HepG2 (cell line): ENCODE measurements around the gene SEPHS1. TPM values are rescaled to one million over a fixed set of nuclear protein-coding genes. Genes with fewer than 3 reads are reported as not detected.
A peak's percentile ranks its signal among the peaks of the same experiment; 100 is the strongest.

ENCODE experiments used
- ELF1 ChIP-seq: sonication (generic); formaldehyde crosslinking; IDR thresholded peaks from 2 replicates; pipeline ENCODE4 v1.4.0; 2020; ENCODE audit warnings: missing genetic modification reagents
- ELF3 ChIP-seq: IDR thresholded peaks from 2 replicates; pipeline ENCODE4 v1.6.1; 2016; ENCODE audit warnings: missing genetic modification reagents, missing compliant biosample characterization
- HDAC2 ChIP-seq: sonication (generic); formaldehyde crosslinking; IDR thresholded peaks from 2 replicates; pipeline ENCODE4 v1.4.0; 2020; ENCODE audit warnings: missing genetic modification reagents
- KAT7 ChIP-seq: IDR thresholded peaks from 2 replicates; pipeline ENCODE4 v1.6.1; 2018; ENCODE audit warnings: borderline replicate concordance, missing compliant biosample characterization
- KLF11 ChIP-seq: IDR thresholded peaks from 2 replicates; pipeline ENCODE4 v1.6.1; 2016; ENCODE audit warnings: missing compliant biosample characterization
- MED1 ChIP-seq: sonication (generic); formaldehyde crosslinking; IDR thresholded peaks from 2 replicates; pipeline ENCODE4 v1.4.0; 2020; ENCODE audit warnings: missing genetic modification reagents
- MEIS2 ChIP-seq: sonication (generic); formaldehyde crosslinking; IDR thresholded peaks from 2 replicates; pipeline ENCODE4 v1.9.0; 2021; ENCODE audit warnings: mild to moderate bottlenecking, missing genetic modification reagents
- MIER2 ChIP-seq: IDR thresholded peaks from 2 replicates; pipeline ENCODE4 v1.6.1; 2016; ENCODE audit warnings: missing biosample characterization, missing genetic modification reagents
- NCOA5 ChIP-seq: sonication (generic); formaldehyde crosslinking; IDR thresholded peaks from 2 replicates; pipeline ENCODE4 v1.4.0; 2020; ENCODE audit warnings: missing genetic modification reagents
- NR2F2 ChIP-seq: IDR thresholded peaks from 2 replicates; pipeline ENCODE4 v1.6.1; 2012; ENCODE audit warnings: low read depth, inconsistent platforms, borderline replicate concordance
- POLR2G ChIP-seq: fragments of 200-400 bp; formaldehyde crosslinking; IDR thresholded peaks from 2 replicates; pipeline ENCODE4 v1.6.1; 2018; ENCODE audit warnings: mild to moderate bottlenecking, low read depth, low read length, moderate library complexity
- RBAK ChIP-seq: sonication (generic); formaldehyde crosslinking; IDR thresholded peaks from 2 replicates; pipeline ENCODE4 v1.5.1; 2020; ENCODE audit warnings: mild to moderate bottlenecking, missing genetic modification reagents
- SPEN ChIP-seq: sonication (generic); formaldehyde crosslinking; IDR thresholded peaks from 2 replicates; pipeline ENCODE4 v1.5.1; 2020; ENCODE audit warnings: low read depth, mild to moderate bottlenecking, missing genetic modification reagents
- ZFP36L2 ChIP-seq: sonication (generic); formaldehyde crosslinking; IDR thresholded peaks from 2 replicates; pipeline ENCODE4 v1.4.0; 2020; ENCODE audit warnings: missing genetic modification reagents
- ZNF207 ChIP-seq: fragments of 450-650 bp; IDR thresholded peaks from 2 replicates; pipeline ENCODE4 v1.6.1; 2016; ENCODE audit warnings: antibody characterized with exemption, borderline replicate concordance
- ZNF225 ChIP-seq: sonication (generic); formaldehyde crosslinking; IDR thresholded peaks from 2 replicates; pipeline ENCODE4 v1.4.0; 2020; ENCODE audit warnings: mild to moderate bottlenecking, missing genetic modification reagents
- ZNF354B ChIP-seq: sonication (generic); formaldehyde crosslinking; IDR thresholded peaks from 2 replicates; pipeline ENCODE4 v1.8.0; 2022; ENCODE audit warnings: mild to moderate bottlenecking, missing genetic modification reagents
- ZNF484 ChIP-seq: sonication (generic); formaldehyde crosslinking; IDR thresholded peaks from 2 replicates; pipeline ENCODE4 v1.5.1; 2020; ENCODE audit warnings: mild to moderate bottlenecking, low read depth, missing genetic modification reagents, borderline replicate concordance
- ZNF781 ChIP-seq: sonication (generic); formaldehyde crosslinking; IDR thresholded peaks from 2 replicates; pipeline ENCODE4 v1.5.1; 2020; ENCODE audit warnings: borderline replicate concordance, mild to moderate bottlenecking, missing genetic modification reagents; ENCODE audit errors: not compliant biosample characterization
- ZSCAN29 ChIP-seq: sonication (generic); formaldehyde crosslinking; conservative IDR thresholded peaks from 2 replicates; pipeline ENCODE4 v1.4.0; 2020; ENCODE audit warnings: mild to moderate bottlenecking, missing genetic modification reagents
- polyA plus RNA-seq, 8 experiments: library from polyadenylated mRNA; depleted of rRNA in 3 of 8; stranded (reverse) in 7 of 8; unstranded in 1 of 8; fragments of >200 nt; fragmentation: Illumina TruSeq in 4 of 8; extraction: Trizol in 4 of 8; gene quantifications; 2 replicates each; pipeline versions ENCODE4 v1.2.1 to v1.2.3, GENCODE V29; 2011 to 2016; ENCODE audit warnings: low read depth in 4 of 8, missing spikeins in 1 of 8, mixed read lengths in 1 of 8; ENCODE audit not compliant: insufficient read depth in 1 of 8
- total RNA-seq, 5 experiments: library from RNA; depleted of rRNA; stranded (reverse); fragments of >200 nt; fragmentation: Illumina TruSeq; extraction: Trizol; gene quantifications; 2 replicates each; pipeline ENCODE4 v1.2.3, GENCODE V29; 2016; ENCODE audit warnings: low read depth in 1 of 5
- TF ChIP-seq, protein P1 (sequence below): sonication (generic); formaldehyde crosslinking; IDR thresholded peaks from 2 replicates; pipeline ENCODE4 v1.5.0; 2020; ENCODE audit warnings: mild to moderate bottlenecking, missing genetic modification reagents, borderline replicate concordance
- TF ChIP-seq, protein P2 (sequence below): sonication (generic); formaldehyde crosslinking; IDR thresholded peaks from 2 replicates; pipeline ENCODE4 v1.4.0; 2020; ENCODE audit warnings: missing genetic modification reagents
- TF ChIP-seq, protein P3 (sequence below): sonication (generic); formaldehyde crosslinking; IDR thresholded peaks from 2 replicates; pipeline ENCODE4 v1.5.0; 2020; ENCODE audit warnings: missing genetic modification reagents
- TF ChIP-seq, protein P4 (sequence below): sonication (generic); formaldehyde crosslinking; IDR thresholded peaks from 2 replicates; pipeline ENCODE4 v1.4.0; 2020; ENCODE audit warnings: missing genetic modification reagents

The SEPHS1 gene
- total and polyA plus RNA-seq, 2 of the 13 experiments (the other 11 are each of a cell fraction or from before 2014, with no cell fraction given): 57.8 to 61.5 TPM

DNA sequence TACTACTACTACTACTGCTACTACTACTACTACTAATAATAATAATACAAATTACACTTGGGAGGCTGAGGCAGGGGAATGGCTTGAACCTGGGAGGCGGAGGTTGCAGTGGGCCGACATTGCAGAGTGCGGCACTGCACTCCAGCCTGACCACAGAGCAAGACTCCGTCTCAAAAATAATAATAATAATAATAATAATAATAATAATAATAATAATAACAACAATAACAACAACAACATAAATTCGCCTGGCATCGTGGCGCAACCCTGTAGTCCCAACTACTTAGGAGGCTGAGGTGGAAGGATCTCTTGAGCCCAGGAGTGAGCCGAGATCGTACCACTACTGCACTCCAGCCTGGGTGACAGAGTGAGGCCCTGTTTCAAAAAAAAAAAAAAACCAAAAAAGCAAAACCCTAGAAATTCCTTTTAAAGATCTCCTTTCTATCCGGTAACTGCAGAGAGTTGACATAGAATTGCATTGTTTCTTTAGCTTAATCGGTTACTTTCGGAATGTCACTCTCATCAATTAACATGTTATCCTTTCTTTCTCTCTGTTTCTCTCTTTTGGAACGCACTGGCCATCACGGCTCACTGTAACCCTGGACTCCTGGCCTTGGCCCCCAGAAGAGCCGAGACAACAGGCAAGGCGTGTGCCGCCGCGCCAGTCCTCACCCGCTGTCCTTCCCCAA is 49.2 kb downstream of the SEPHS1 start (continued):
- TF ChIP-seq, protein P1, sequence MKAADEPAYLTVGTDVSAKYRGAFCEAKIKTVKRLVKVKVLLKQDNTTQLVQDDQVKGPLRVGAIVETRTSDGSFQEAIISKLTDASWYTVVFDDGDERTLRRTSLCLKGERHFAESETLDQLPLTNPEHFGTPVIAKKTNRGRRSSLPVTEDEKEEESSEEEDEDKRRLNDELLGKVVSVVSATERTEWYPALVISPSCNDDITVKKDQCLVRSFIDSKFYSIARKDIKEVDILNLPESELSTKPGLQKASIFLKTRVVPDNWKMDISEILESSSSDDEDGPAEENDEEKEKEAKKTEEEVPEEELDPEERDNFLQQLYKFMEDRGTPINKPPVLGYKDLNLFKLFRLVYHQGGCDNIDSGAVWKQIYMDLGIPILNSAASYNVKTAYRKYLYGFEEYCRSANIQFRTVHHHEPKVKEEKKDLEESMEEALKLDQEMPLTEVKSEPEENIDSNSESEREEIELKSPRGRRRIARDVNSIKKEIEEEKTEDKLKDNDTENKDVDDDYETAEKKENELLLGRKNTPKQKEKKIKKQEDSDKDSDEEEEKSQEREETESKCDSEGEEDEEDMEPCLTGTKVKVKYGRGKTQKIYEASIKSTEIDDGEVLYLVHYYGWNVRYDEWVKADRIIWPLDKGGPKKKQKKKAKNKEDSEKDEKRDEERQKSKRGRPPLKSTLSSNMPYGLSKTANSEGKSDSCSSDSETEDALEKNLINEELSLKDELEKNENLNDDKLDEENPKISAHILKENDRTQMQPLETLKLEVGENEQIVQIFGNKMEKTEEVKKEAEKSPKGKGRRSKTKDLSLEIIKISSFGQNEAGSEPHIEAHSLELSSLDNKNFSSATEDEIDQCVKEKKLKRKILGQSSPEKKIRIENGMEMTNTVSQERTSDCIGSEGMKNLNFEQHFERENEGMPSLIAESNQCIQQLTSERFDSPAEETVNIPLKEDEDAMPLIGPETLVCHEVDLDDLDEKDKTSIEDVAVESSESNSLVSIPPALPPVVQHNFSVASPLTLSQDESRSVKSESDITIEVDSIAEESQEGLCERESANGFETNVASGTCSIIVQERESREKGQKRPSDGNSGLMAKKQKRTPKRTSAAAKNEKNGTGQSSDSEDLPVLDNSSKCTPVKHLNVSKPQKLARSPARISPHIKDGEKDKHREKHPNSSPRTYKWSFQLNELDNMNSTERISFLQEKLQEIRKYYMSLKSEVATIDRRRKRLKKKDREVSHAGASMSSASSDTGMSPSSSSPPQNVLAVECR (CRISPR knock-in tag): no peak
- no peak; the same call in 1 of the 2 replicates for TF ChIP-seq ELF3
- TF ChIP-seq MEIS2 (CRISPR knock-in tag): no peak
- no peak for TF ChIP-seq ZNF354B
- no peak for TF ChIP-seq NCOA5
- TF ChIP-seq, protein P2, sequence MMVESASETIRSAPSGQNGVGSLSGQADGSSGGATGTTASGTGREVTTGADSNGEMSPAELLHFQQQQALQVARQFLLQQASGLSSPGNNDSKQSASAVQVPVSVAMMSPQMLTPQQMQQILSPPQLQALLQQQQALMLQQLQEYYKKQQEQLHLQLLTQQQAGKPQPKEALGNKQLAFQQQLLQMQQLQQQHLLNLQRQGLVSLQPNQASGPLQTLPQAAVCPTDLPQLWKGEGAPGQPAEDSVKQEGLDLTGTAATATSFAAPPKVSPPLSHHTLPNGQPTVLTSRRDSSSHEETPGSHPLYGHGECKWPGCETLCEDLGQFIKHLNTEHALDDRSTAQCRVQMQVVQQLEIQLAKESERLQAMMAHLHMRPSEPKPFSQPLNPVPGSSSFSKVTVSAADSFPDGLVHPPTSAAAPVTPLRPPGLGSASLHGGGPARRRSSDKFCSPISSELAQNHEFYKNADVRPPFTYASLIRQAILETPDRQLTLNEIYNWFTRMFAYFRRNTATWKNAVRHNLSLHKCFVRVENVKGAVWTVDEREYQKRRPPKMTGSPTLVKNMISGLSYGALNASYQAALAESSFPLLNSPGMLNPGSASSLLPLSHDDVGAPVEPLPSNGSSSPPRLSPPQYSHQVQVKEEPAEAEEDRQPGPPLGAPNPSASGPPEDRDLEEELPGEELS (CRISPR knock-in tag): peak; percentile 35; the same call in 1 of the 2 replicates
- TF ChIP-seq POLR2G: no peak
- no peak for TF ChIP-seq RBAK (CRISPR knock-in tag)
- TF ChIP-seq, protein P3, sequence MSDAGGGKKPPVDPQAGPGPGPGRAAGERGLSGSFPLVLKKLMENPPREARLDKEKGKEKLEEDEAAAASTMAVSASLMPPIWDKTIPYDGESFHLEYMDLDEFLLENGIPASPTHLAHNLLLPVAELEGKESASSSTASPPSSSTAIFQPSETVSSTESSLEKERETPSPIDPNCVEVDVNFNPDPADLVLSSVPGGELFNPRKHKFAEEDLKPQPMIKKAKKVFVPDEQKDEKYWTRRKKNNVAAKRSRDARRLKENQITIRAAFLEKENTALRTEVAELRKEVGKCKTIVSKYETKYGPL: no peak
- TF ChIP-seq ELF1 (CRISPR knock-in tag): no peak
- no peak for TF ChIP-seq ZFP36L2
- TF ChIP-seq ZSCAN29 (CRISPR knock-in tag): no peak
- TF ChIP-seq ZNF225 (CRISPR knock-in tag): no peak
- TF ChIP-seq ZNF207: no peak
- no peak for TF ChIP-seq KLF11
- TF ChIP-seq MED1 (CRISPR knock-in tag): peak; percentile 56; the same call in 1 of the 2 replicates
- no peak for TF ChIP-seq MIER2 (CRISPR knock-in tag)
- TF ChIP-seq NR2F2: no peak
- TF ChIP-seq ZNF781 (CRISPR knock-in tag): peak; percentile 26
- no peak for TF ChIP-seq KAT7
- no peak for TF ChIP-seq ZNF484 (CRISPR knock-in tag)
- TF ChIP-seq SPEN: no peak
- TF ChIP-seq, protein P4, sequence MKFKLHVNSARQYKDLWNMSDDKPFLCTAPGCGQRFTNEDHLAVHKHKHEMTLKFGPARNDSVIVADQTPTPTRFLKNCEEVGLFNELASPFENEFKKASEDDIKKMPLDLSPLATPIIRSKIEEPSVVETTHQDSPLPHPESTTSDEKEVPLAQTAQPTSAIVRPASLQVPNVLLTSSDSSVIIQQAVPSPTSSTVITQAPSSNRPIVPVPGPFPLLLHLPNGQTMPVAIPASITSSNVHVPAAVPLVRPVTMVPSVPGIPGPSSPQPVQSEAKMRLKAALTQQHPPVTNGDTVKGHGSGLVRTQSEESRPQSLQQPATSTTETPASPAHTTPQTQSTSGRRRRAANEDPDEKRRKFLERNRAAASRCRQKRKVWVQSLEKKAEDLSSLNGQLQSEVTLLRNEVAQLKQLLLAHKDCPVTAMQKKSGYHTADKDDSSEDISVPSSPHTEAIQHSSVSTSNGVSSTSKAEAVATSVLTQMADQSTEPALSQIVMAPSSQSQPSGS (CRISPR knock-in tag): 0 out of 2 replicates have a peak, but pooled peaks have one; percentile 19
- peak; percentile 52; the same call in 1 of the 2 replicates for TF ChIP-seq HDAC2
